MCF 10A (cell line): ENCODE results near the gene HRK. TPM values are rescaled to one million over a fixed set of nuclear protein-coding genes. Genes with fewer than 3 reads are reported as not detected.

Experiments used
- BruUV-seq: library from RNA; stranded (reverse); fragments of 400-500 nt; replicated peaks from 2 replicates; lab custom pipeline; 2021; lab: Mats Ljungman, UMichigan
- CTCF ChIA-PET: fragments of 300-600 bp; sonication (Branson Sonifier 250); formaldehyde crosslinking; extraction: SDS; loops from one replicate; lab custom pipeline; 2021; ENCODE audit warnings: antibody characterized with exemption, inconsistent platforms; lab: Yijun Ruan, JAX
- POLR2A ChIA-PET: fragments of 300-600, 350-650 bp; sonication (Branson Sonifier 250); formaldehyde crosslinking; extraction: SDS; loops from one replicate; lab custom pipeline; 2020; ENCODE audit warnings: antibody characterized with exemption, inconsistent platforms; lab: Yijun Ruan, JAX
- DNase-seq: peaks from one replicate; pipeline ENCODE4 v3.0.0-alpha.2; 2018; ENCODE audit not compliant: unreplicated experiment
- H3K27ac Mint-ChIP-seq: one replicate; pipeline ENCODE4 v1.8.0; 2022; ENCODE audit warnings: mild to moderate bottlenecking, low read depth, mixed read lengths; ENCODE audit not compliant: unreplicated experiment
- H3K27me3 Mint-ChIP-seq: one replicate; pipeline ENCODE4 v1.8.0; 2022; ENCODE audit warnings: mixed read lengths; ENCODE audit not compliant: insufficient read depth, unreplicated experiment
- H3K36me3 Mint-ChIP-seq: one replicate; pipeline ENCODE4 v1.8.0; 2022; ENCODE audit warnings: mild to moderate bottlenecking, moderate library complexity, mixed read lengths; ENCODE audit not compliant: insufficient read depth, unreplicated experiment
- H3K4me1 Mint-ChIP-seq: one replicate; pipeline ENCODE4 v1.8.0; 2022; ENCODE audit warnings: mixed read lengths; ENCODE audit not compliant: insufficient read depth, unreplicated experiment
- H3K4me3 Mint-ChIP-seq: one replicate; pipeline ENCODE4 v1.8.0; 2022; ENCODE audit warnings: mild to moderate bottlenecking, moderate library complexity, mixed read lengths; ENCODE audit not compliant: unreplicated experiment
- H3K9me3 Mint-ChIP-seq: one replicate; pipeline ENCODE4 v1.8.0; 2022; ENCODE audit warnings: mixed read lengths; ENCODE audit not compliant: unreplicated experiment
- intact Hi-C: fragments of 100-400 bp; cut with micrococcal nuclease; formaldehyde crosslinking; loops from 2 replicates; pipeline ENCODE4 v1.14.1; 2022
- total RNA-seq: library from RNA; stranded (reverse); gene quantifications from 2 replicates; pipeline ENCODE4 v1.2.3, GENCODE V29; 2022
- TF ChIP-seq, protein P1 (sequence below): fragments of 200-600 bp; IDR thresholded peaks from one replicate; pipeline ENCODE4 v1.8.0; 2022; ENCODE audit warnings: antibody characterized with exemption, mild to moderate bottlenecking; ENCODE audit not compliant: unreplicated experiment

HRK gene
- total RNA-seq, 1 experiment from 2014 or later, result 3.0 TPM

DNA sequence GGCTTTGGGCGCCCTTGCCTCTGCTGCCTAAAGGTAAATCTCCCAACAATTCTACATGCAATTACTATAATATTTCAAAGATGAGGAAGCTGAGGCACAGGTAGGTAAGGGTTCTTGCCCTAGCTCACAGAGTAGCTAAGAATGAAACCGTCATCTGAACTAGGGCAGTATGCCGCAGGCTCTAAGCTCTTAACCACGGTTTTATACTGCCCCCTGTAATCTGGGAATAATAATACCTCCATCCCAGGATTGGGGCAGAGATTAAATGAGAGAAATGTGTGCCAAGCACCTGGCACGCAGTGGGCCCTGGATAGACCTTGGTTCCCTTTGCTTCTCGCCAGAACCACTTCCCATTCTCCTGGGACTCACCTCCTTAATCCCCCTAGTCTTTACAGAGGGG is 1.5 kb upstream of the HRK start:
- intact Hi-C loops, result loop anchor here (1.0 to 10.0 kb wide), 3 partner anchors 65 to 179 kb away; partner anchors contain the start of genes RNFT2 and SPRING1
- ChIA-PET POLR2A (interaction anchor here (1.1 to 2.0 kb wide), 5 partner anchors 146 to 179 kb away, joined by 3 to 7 read pairs (median 5); no protein-coding TSS in a partner anchor), CTCF (interaction anchor here (0.6 to 1.9 kb wide), 17 partner anchors 9 to 239 kb away, joined by 3 to 14 read pairs (median 5); no protein-coding TSS in a partner anchor)
- peaks cover 19% of the 10 kb centered on the region for H3K4me1 Mint-ChIP-seq
- TF ChIP-seq, protein P1, sequence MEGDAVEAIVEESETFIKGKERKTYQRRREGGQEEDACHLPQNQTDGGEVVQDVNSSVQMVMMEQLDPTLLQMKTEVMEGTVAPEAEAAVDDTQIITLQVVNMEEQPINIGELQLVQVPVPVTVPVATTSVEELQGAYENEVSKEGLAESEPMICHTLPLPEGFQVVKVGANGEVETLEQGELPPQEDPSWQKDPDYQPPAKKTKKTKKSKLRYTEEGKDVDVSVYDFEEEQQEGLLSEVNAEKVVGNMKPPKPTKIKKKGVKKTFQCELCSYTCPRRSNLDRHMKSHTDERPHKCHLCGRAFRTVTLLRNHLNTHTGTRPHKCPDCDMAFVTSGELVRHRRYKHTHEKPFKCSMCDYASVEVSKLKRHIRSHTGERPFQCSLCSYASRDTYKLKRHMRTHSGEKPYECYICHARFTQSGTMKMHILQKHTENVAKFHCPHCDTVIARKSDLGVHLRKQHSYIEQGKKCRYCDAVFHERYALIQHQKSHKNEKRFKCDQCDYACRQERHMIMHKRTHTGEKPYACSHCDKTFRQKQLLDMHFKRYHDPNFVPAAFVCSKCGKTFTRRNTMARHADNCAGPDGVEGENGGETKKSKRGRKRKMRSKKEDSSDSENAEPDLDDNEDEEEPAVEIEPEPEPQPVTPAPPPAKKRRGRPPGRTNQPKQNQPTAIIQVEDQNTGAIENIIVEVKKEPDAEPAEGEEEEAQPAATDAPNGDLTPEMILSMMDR, result no peak
- H3K4me3 Mint-ChIP-seq, result no peak overlapping the region
- H3K36me3 Mint-ChIP-seq, result no peaks in the 10 kb centered on the region
- peak; percentile 66 for DNase-seq
- peaks cover 36% of the 10 kb centered on the region for H3K27me3 Mint-ChIP-seq
- no peaks in the 10 kb centered on the region for H3K9me3 Mint-ChIP-seq
- no TSS peak for BruUV-seq
- no peak overlapping the region for H3K27ac Mint-ChIP-seq

DNA sequence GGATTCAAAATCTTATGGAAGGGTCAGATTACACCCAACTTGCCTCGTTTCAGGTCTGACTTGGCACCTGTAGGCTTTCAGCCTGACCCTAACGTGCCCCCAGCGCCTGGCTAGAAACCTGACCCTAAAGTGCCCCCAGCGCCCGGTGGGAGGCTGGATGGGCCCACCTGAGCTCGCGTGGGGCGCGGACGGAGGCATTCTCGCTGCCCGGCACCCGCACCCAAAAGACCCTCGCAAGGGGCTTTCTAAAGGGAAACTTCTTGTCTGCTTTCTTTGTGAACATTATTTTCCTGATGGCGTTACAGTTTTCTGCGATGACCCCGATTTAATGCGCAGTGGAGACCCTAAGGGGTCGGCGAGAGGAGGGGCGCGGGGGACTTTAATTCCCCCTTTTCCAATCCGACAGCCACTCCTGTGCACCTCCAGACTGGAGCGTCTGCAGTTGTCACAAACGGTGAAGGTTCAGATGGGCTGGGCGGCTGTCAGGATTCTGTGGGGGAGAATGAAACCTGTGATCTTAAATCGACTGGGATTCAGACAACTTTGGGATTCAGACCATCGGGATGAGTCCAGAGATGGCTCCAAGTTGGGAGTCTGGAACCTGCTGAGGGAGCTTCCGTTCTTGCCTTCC is 751 bp upstream of the HRK start:
- TF ChIP-seq, protein P1, result no peak
- DNase-seq, result no peak
- ChIA-PET CTCF (interaction anchor here (0.6 to 1.9 kb wide), 22 partner anchors 8 to 240 kb away, joined by 3 to 14 read pairs (median 5); no protein-coding TSS in a partner anchor), POLR2A (interaction anchor here (0.6 to 3.0 kb wide), 12 partner anchors 17 to 885 kb away, joined by 3 to 18 read pairs (median 4); no protein-coding TSS in a partner anchor)
- no peaks in the 10 kb centered on the region for H3K9me3 Mint-ChIP-seq
- intact Hi-C loops, result loop anchor here (1.0 to 10.0 kb wide), 3 partner anchors 65 to 179 kb away; partner anchors contain the start of genes RNFT2 and SPRING1
- no peaks in the 10 kb centered on the region for H3K36me3 Mint-ChIP-seq
- H3K4me3 Mint-ChIP-seq, result peak overlapping the region; percentile 80
- no TSS peak for BruUV-seq
- H3K27ac Mint-ChIP-seq, result no peak overlapping the region
- peaks cover 19% of the 10 kb centered on the region for H3K4me1 Mint-ChIP-seq
- H3K27me3 Mint-ChIP-seq, result peaks cover 28% of the 10 kb centered on the region

- POLR2A ChIA-PET, result interaction anchor here (0.6 to 3.0 kb wide), 10 partner anchors 15 to 605 kb away, joined by 3 to 18 read pairs (median 4); no protein-coding TSS in a partner anchor
- BruUV-seq, result no TSS peak
- intact Hi-C loops, result loop anchor here (5.0 to 10.0 kb wide), 2 partner anchors 64 to 146 kb away; partner anchors contain the start of genes RNFT2 and SPRING1
- H3K27me3 Mint-ChIP-seq, result peaks cover 25% of the 10 kb centered on the region
- H3K36me3 Mint-ChIP-seq, result no peaks in the 10 kb centered on the region
- H3K9me3 Mint-ChIP-seq, result no peaks in the 10 kb centered on the region
- H3K4me3 Mint-ChIP-seq, result peak overlapping the region; percentile 80
- DNase-seq, result peak; percentile 54
- no peak overlapping the region for H3K27ac Mint-ChIP-seq
- TF ChIP-seq, protein P1, result no peak
- CTCF ChIA-PET, result interaction anchor here (0.5 to 2.0 kb wide), 14 partner anchors 11 to 180 kb away, joined by 3 to 9 read pairs (median 4); no protein-coding TSS in a partner anchor
- peaks cover 19% of the 10 kb centered on the region for H3K4me1 Mint-ChIP-seq
Observed at GRCh38 chr12:116880817-116881324, 370 bp downstream of the HRK start.
